A673 (cell line): ENCODE results near the gene FEM1A. TPM values are rescaled to one million over a fixed set of nuclear protein-coding genes. Genes with fewer than 3 reads are reported as not detected.

Experiments used
- BruUV-seq: library from RNA; stranded (reverse); fragments of 400-500 nt; replicated peaks from 2 replicates; lab custom pipeline; 2021; lab: Mats Ljungman, UMichigan
- CTCF ChIA-PET: fragments of 300-600 bp; sonication (Branson Sonifier 250); formaldehyde crosslinking; loops from one replicate; lab custom pipeline; 2022; ENCODE audit warnings: antibody characterized with exemption; lab: Charles Lee
- POLR2A ChIA-PET: fragments of 300-600 bp; sonication (Branson Sonifier 250); formaldehyde crosslinking; loops from one replicate; lab custom pipeline; 2022; ENCODE audit warnings: antibody characterized with exemption; ENCODE audit not compliant: low non-redundant PET; lab: Charles Lee
- DNase-seq: peaks from one replicate; pipeline ENCODE4 v3.0.0-alpha.2; 2015; ENCODE audit warnings: low spot score
- H3K27ac ChIP-seq: fragments of 200-600 bp; sonication (generic); 2 replicates; pipeline ENCODE4 v1.5.1; 2016; ENCODE audit warnings: mixed run types, low read depth, mild to moderate bottlenecking, mixed read lengths, antibody characterized with exemption, low read length; ENCODE audit not compliant: poor library complexity, severe bottlenecking
- H3K27me3 ChIP-seq: fragments of 200-600 bp; sonication (generic); replicated peaks from 2 replicates; pipeline ENCODE4 v1.6.1; 2017; ENCODE audit warnings: mixed run types, low read depth, mild to moderate bottlenecking, mixed read lengths, antibody characterized with exemption, low read length; ENCODE audit not compliant: insufficient read depth, poor library complexity
- H3K36me3 ChIP-seq: fragments of 200-600 bp; sonication (generic); 2 replicates; pipeline ENCODE4 v1.6.1; 2016; ENCODE audit warnings: mixed run types, mild to moderate bottlenecking, mixed read lengths, antibody characterized with exemption, low read length; ENCODE audit not compliant: insufficient read depth, poor library complexity, severe bottlenecking
- H3K4me1 ChIP-seq: fragments of 200-600 bp; sonication (generic); 2 replicates; pipeline ENCODE4 v1.6.1; 2017; ENCODE audit warnings: mixed run types, mild to moderate bottlenecking, mixed read lengths, antibody characterized with exemption, low read length; ENCODE audit not compliant: insufficient read depth, poor library complexity, severe bottlenecking
- H3K4me3 ChIP-seq: fragments of 200-600 bp; sonication (generic); 2 replicates; pipeline ENCODE4 v1.5.1; 2016; ENCODE audit warnings: low read depth, mixed run types, mild to moderate bottlenecking, mixed read lengths, low read length; ENCODE audit not compliant: poor library complexity, severe bottlenecking
- H3K9me3 ChIP-seq: fragments of 200-600 bp; sonication (generic); 2 replicates; pipeline ENCODE4 v1.6.1; 2016; ENCODE audit warnings: mixed run types, low read depth, mild to moderate bottlenecking, mixed read lengths, antibody characterized with exemption, low read length; ENCODE audit not compliant: poor library complexity, severe bottlenecking
- EZH2 ChIP-seq: fragments of 200-600 bp; sonication (generic); IDR thresholded peaks from 2 replicates; pipeline ENCODE4 v1.6.1; 2017; ENCODE audit warnings: borderline replicate concordance, low read depth, mild to moderate bottlenecking, mixed read lengths, antibody characterized with exemption, low read length; ENCODE audit not compliant: poor library complexity, severe bottlenecking
- intact Hi-C: fragments of 100-400 bp; cut with micrococcal nuclease; formaldehyde crosslinking; loops from one replicate; pipeline ENCODE4 v1.10.0; 2022; ENCODE audit not compliant: unreplicated experiment
- total RNA-seq: library from RNA; stranded (reverse); gene quantifications from 2 replicates; pipeline ENCODE4 v1.2.3, GENCODE V29; 2021
- TF ChIP-seq, protein P1 (sequence below): fragments of 300-800, 200-600 bp; sonication (generic); conservative IDR thresholded peaks from 2 replicates; pipeline ENCODE4 v1.5.1; 2017; ENCODE audit warnings: low read depth, mild to moderate bottlenecking, antibody characterized with exemption, low read length, moderate library complexity, mixed read lengths

The FEM1A gene
- total RNA-seq, 1 experiment from 2014 or later: 18.9 TPM

DNA sequence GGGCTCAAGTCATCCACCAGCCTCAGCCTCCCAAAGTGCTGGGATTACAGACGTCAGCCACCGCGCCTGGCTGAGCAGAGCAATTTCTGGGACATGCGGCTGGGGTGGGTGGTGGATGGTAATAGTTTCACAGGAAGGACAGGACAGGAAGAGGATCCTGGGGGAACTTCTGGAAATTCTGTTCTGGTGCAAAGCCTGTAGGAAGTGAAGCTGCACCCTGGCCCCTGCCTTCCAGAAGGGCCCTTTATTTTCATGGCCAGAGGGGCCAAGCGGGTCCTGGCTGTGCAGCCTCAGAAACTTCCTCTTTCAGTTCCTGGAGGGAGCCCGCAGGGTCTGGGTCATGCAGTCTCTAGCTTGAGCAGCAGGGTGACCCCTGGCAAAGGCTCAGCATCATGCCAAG is 15.7 kb downstream of the FEM1A start:
- intact Hi-C loops: no loop called here
- CTCF ChIA-PET: interaction anchor here (1.4 kb wide), 1 partner anchor 16 kb away, joined by 9 read pairs; the partner anchor contains the start of gene FEM1A
- H3K27me3 ChIP-seq: no peaks in the 10 kb centered on the region
- TF ChIP-seq EZH2: no peak
- TF ChIP-seq, protein P1, sequence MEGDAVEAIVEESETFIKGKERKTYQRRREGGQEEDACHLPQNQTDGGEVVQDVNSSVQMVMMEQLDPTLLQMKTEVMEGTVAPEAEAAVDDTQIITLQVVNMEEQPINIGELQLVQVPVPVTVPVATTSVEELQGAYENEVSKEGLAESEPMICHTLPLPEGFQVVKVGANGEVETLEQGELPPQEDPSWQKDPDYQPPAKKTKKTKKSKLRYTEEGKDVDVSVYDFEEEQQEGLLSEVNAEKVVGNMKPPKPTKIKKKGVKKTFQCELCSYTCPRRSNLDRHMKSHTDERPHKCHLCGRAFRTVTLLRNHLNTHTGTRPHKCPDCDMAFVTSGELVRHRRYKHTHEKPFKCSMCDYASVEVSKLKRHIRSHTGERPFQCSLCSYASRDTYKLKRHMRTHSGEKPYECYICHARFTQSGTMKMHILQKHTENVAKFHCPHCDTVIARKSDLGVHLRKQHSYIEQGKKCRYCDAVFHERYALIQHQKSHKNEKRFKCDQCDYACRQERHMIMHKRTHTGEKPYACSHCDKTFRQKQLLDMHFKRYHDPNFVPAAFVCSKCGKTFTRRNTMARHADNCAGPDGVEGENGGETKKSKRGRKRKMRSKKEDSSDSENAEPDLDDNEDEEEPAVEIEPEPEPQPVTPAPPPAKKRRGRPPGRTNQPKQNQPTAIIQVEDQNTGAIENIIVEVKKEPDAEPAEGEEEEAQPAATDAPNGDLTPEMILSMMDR: no peak
- no peaks in the 10 kb centered on the region for H3K4me1 ChIP-seq
- POLR2A ChIA-PET: no interaction called here
- H3K4me3 ChIP-seq: no peak overlapping the region
- no peak overlapping the region for H3K27ac ChIP-seq
- no peaks in the 10 kb centered on the region for H3K36me3 ChIP-seq
- H3K9me3 ChIP-seq: no peaks in the 10 kb centered on the region
- BruUV-seq: no TSS peak
- DNase-seq: no peak

DNA sequence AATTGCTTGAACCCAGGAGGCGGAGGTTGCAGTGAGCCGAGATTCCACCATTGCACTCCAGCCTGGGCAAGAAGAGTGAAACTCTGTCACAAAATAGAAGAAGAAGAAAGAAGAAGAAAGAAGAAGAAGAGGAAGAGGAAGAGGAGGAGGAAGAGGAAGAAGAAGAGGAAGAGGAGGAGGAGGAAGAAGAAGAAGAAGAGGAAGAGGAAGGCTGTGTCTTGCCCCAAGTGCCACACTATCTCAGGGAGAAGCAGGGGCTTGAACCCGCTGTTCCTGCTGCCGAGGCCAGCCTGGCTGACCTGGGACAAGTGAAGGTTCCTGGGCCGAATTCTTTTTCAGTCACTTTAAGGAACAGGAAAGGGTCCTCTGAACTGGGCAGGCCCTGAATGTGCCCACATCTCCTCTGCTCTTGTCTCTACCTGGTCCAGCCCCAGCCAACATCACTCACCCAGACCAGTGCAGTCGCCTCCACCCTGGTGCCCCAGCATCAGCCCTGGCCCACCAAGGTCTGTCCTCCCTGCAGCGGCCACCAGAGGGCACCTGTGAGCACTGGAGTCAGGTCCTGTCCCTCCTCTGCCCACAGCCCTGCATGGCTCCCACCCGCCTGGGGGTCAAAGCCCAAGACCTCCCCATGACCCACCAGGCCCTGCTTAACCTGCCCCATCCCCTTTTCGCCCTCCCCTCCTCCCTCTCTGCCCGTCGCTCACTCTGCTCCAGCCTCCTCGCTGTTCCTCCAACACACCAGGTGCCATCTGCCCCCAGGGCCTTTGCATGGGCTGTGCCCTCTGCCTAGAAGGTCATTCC is 20.0 kb downstream of the FEM1A start:
- Histone ChIP-seq H3K4me1 (peaks cover 5% of the 10 kb centered on the region), H3K4me3 (no peak overlapping the region), H3K27ac (no peak overlapping the region), H3K9me3 (no peaks in the 10 kb centered on the region), H3K27me3 (no peaks in the 10 kb centered on the region), H3K36me3 (peaks cover 4% of the 10 kb centered on the region)
- ChIA-PET CTCF (interaction anchor here (0.6 to 3.2 kb wide), 3 partner anchors 39 to 552 kb away, joined by 3 to 43 read pairs (median 7); no protein-coding TSS in a partner anchor), POLR2A (no interaction called here)
- DNase-seq: peak; percentile 74
- BruUV-seq: no TSS peak
- TF ChIP-seq EZH2: no peak
- TF ChIP-seq, protein P1: peak; percentile 94
- intact Hi-C loops: loop anchor here (2.0 kb wide), 1 partner anchor 99 kb away; no protein-coding TSS in a partner anchor

DNA sequence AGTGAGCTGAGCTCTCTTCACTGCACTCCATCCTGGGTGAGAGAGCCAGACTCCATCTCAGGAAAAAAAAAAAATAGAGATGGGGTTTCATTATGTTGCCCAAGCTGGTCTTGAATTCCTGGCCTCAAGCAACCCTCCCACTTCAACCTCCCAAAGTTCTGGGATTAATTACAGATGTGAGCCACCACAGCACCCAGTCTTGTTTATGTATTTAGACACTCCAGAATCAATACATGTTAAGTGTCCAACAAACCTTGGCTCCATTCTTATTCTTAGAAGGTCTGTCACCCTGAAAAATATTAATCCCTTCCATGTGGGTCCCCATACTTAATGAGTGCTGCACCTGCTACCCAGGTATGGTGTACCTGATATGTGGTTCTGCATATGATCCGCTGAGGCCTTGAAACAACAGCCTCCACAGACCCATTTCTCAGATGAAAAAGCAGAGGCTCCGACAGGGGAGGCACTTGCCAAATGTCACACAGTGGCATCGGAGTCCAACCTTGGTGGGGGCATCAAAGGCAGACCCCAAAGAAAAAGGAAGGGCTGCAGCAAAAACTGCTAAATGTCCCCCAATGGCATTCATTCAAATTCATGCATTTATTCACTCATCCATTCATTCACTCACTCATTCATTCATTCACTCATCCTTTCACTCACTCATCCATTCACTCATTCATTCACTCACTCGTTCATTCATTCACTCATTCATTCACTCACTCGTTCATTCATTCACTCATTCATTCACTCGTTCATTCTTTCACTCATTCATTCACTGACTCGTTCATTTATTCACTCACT is 23.3 kb downstream of the FEM1A start:
- intact Hi-C loops: no loop called here
- ChIA-PET CTCF (interaction anchor here (0.6 to 1.6 kb wide), 2 partner anchors 37 to 217 kb away, joined by 4 to 6 read pairs; no protein-coding TSS in a partner anchor), POLR2A (no interaction called here)
- Histone ChIP-seq H3K27me3 (no peaks in the 10 kb centered on the region), H3K36me3 (peaks cover 9% of the 10 kb centered on the region), H3K9me3 (no peaks in the 10 kb centered on the region), H3K4me1 (peaks cover 5% of the 10 kb centered on the region), H3K27ac (no peak overlapping the region), H3K4me3 (no peak overlapping the region)
- BruUV-seq: no TSS peak
- TF ChIP-seq, protein P1: no peak
- no peak for TF ChIP-seq EZH2
- DNase-seq: no peak
